Measurements from ENCODE around the gene TGFB1I1.
"Not testable (repeated sequence)": the region's sequence is repeated elsewhere in the genome, so short reads cannot be mapped to it uniquely, and the experiment has no call there.

TGFB1I1 gene

GRCh38 chr16:31471875-31472708 is at the start of gene TGFB1I1:
Gene TGFB1I1 (plus strand): TSS chr16:31472152. CDS start chr16:31472189, 37 bp downstream.
- no peaks in the 10 kb centered on the region for H3K9me3 Mint-ChIP-seq
- H3K36me3 Mint-ChIP-seq: no peaks in the 10 kb centered on the region
- H3K27me3 Mint-ChIP-seq: peaks cover 36% of the 10 kb centered on the region
- peaks cover 37% of the 10 kb centered on the region for H3K4me1 Mint-ChIP-seq
- peak within 1 kb of the TSS; percentile 73 for H3K4me3 Mint-ChIP-seq
- peak; percentile 28 for ATAC-seq
- H3K27ac Mint-ChIP-seq: peak within 1 kb of the TSS; percentile 57

- H3K4me3 Mint-ChIP-seq: no peak overlapping the region
- H3K4me1 Mint-ChIP-seq: peaks cover 4% of the 10 kb centered on the region
- no peaks in the 10 kb centered on the region for H3K36me3 Mint-ChIP-seq
- ATAC-seq: no peak
- peaks cover 42% of the 10 kb centered on the region for H3K27me3 Mint-ChIP-seq
- no peak overlapping the region for H3K27ac Mint-ChIP-seq
- H3K9me3 Mint-ChIP-seq: no peaks in the 10 kb centered on the region
Observed at GRCh38 chr16:31423241-31423640, 48.7 kb upstream of the TGFB1I1 start.

- Mint-ChIP-seq H3K27me3 (peaks cover 38% of the 10 kb centered on the region), H3K36me3 (no peaks in the 10 kb centered on the region), H3K27ac (no peak overlapping the region), H3K4me3 (no peak overlapping the region), H3K9me3 (no peaks in the 10 kb centered on the region), H3K4me1 (peaks cover 4% of the 10 kb centered on the region)
- no peak for ATAC-seq
Observed at GRCh38 chr16:31423801-31424200, 48.2 kb upstream of the TGFB1I1 start.

GRCh38 chr16:31427441-31428278 is 44.3 kb upstream of the TGFB1I1 start:
- Mint-ChIP-seq H3K36me3 (no peaks in the 10 kb centered on the region), H3K27me3 (peaks cover 38% of the 10 kb centered on the region), H3K4me1 (peaks cover 6% of the 10 kb centered on the region), H3K27ac (no peak overlapping the region), H3K9me3 (no peaks in the 10 kb centered on the region), H3K4me3 (peak overlapping the region; percentile 53)
- peak; percentile 53 for ATAC-seq

GRCh38 chr16:31428279-31428597 is 43.7 kb upstream of the TGFB1I1 start, which contains the start of gene COX6A2:
Gene COX6A2 (minus strand): TSS chr16:31428360. CDS start chr16:31428325, 35 bp downstream.
- ATAC-seq: no peak
- H3K36me3 Mint-ChIP-seq: no peaks in the 10 kb centered on the region
- H3K27me3 Mint-ChIP-seq: peaks cover 35% of the 10 kb centered on the region
- peak within 1 kb of the TSS; percentile 53 for H3K4me3 Mint-ChIP-seq
- H3K27ac Mint-ChIP-seq: no peak within 1 kb of the TSS
- H3K9me3 Mint-ChIP-seq: no peaks in the 10 kb centered on the region
- peaks cover 6% of the 10 kb centered on the region for H3K4me1 Mint-ChIP-seq

- no peaks in the 10 kb centered on the region for H3K9me3 Mint-ChIP-seq
- no peak overlapping the region for H3K4me3 Mint-ChIP-seq
- H3K4me1 Mint-ChIP-seq: peaks cover 6% of the 10 kb centered on the region
- peaks cover 30% of the 10 kb centered on the region for H3K27me3 Mint-ChIP-seq
- no peak overlapping the region for H3K27ac Mint-ChIP-seq
- H3K36me3 Mint-ChIP-seq: no peaks in the 10 kb centered on the region
- no peak for ATAC-seq
Observed at GRCh38 chr16:31428638-31429247, 43.2 kb upstream of the TGFB1I1 start.

GRCh38 chr16:31429314-31429713 is 42.6 kb upstream of the TGFB1I1 start:
- H3K27ac Mint-ChIP-seq: no peak overlapping the region
- no peak overlapping the region for H3K4me3 Mint-ChIP-seq
- H3K4me1 Mint-ChIP-seq: peaks cover 6% of the 10 kb centered on the region
- H3K27me3 Mint-ChIP-seq: peaks cover 24% of the 10 kb centered on the region
- no peaks in the 10 kb centered on the region for H3K36me3 Mint-ChIP-seq
- no peaks in the 10 kb centered on the region for H3K9me3 Mint-ChIP-seq
- ATAC-seq: no peak

GRCh38 chr16:31429796-31430195 is 42.2 kb upstream of the TGFB1I1 start:
- no peaks in the 10 kb centered on the region for H3K9me3 Mint-ChIP-seq
- H3K27me3 Mint-ChIP-seq: peaks cover 19% of the 10 kb centered on the region
- ATAC-seq: no peak
- H3K4me3 Mint-ChIP-seq: no peak overlapping the region
- H3K4me1 Mint-ChIP-seq: peaks cover 6% of the 10 kb centered on the region
- H3K36me3 Mint-ChIP-seq: no peaks in the 10 kb centered on the region
- H3K27ac Mint-ChIP-seq: no peak overlapping the region

- no peaks in the 10 kb centered on the region for H3K36me3 Mint-ChIP-seq
- peaks cover 6% of the 10 kb centered on the region for H3K4me1 Mint-ChIP-seq
- no peak overlapping the region for H3K4me3 Mint-ChIP-seq
- ATAC-seq: no peak
- peaks cover 12% of the 10 kb centered on the region for H3K27me3 Mint-ChIP-seq
- no peaks in the 10 kb centered on the region for H3K9me3 Mint-ChIP-seq
- H3K27ac Mint-ChIP-seq: no peak overlapping the region
Observed at GRCh38 chr16:31430380-31431052, 41.4 kb upstream of the TGFB1I1 start.

GRCh38 chr16:31435341-31436220 is 36.4 kb upstream of the TGFB1I1 start:
- peaks cover 19% of the 10 kb centered on the region for H3K4me1 Mint-ChIP-seq
- H3K27me3 Mint-ChIP-seq: no peaks in the 10 kb centered on the region
- no peak for ATAC-seq
- no peaks in the 10 kb centered on the region for H3K36me3 Mint-ChIP-seq
- no peak overlapping the region for H3K27ac Mint-ChIP-seq
- no peak overlapping the region for H3K4me3 Mint-ChIP-seq
- no peaks in the 10 kb centered on the region for H3K9me3 Mint-ChIP-seq

GRCh38 chr16:31436221-31437045 is 35.5 kb upstream of the TGFB1I1 start:
- Mint-ChIP-seq H3K36me3 (no peaks in the 10 kb centered on the region), H3K27me3 (no peaks in the 10 kb centered on the region), H3K4me1 (peaks cover 16% of the 10 kb centered on the region), H3K27ac (no peak overlapping the region), H3K9me3 (no peaks in the 10 kb centered on the region), H3K4me3 (no peak overlapping the region)
- no peak for ATAC-seq

GRCh38 chr16:31438414-31438813 is 33.5 kb upstream of the TGFB1I1 start:
- peaks cover 27% of the 10 kb centered on the region for H3K4me1 Mint-ChIP-seq
- no peak for ATAC-seq
- no peaks in the 10 kb centered on the region for H3K36me3 Mint-ChIP-seq
- H3K27ac Mint-ChIP-seq: no peak overlapping the region
- no peaks in the 10 kb centered on the region for H3K27me3 Mint-ChIP-seq
- no peak overlapping the region for H3K4me3 Mint-ChIP-seq
- H3K9me3 Mint-ChIP-seq: no peaks in the 10 kb centered on the region

- not testable (repeated sequence) for H3K36me3 Mint-ChIP-seq, H3K9me3 Mint-ChIP-seq, H3K27ac Mint-ChIP-seq, H3K4me3 Mint-ChIP-seq, H3K27me3 Mint-ChIP-seq, ATAC-seq
- peaks cover 27% of the 10 kb centered on the region for H3K4me1 Mint-ChIP-seq
Observed at GRCh38 chr16:31439023-31439422, 32.9 kb upstream of the TGFB1I1 start.

Data from stimulated activated memory B cell treated with anti-CD40 and anti-IgM and Interleukin-4, amounts not matched to agents 10 μg/mL and 1 μg/mL and 100 μg/mL, for 72 hours (primary cell).